Transverse colon (tissue), 3 donors: ENCODE measurements around the gene KIZ.

Source experiments
- EP300 ChIP-seq: sonication (generic); formaldehyde crosslinking; IDR thresholded peaks from one replicate; pipeline ENCODE4 v1.6.1; 2017; ENCODE audit warnings: antibody characterized with exemption, low read depth
- TF ChIP-seq, protein P1 (sequence below), 5 experiments: fragments of 200-600 bp in 3 of 5; fragments of 450-650 bp in 2 of 5; sonication (generic) in 3 of 5; IDR thresholded peaks; 1 replicate in 2 of 5; 2 replicates in 3 of 5; pipeline ENCODE4 v1.5.1; 2016 to 2017; ENCODE audit warnings: antibody characterized with exemption in 5 of 5, inconsistent platforms in 3 of 5, mild to moderate bottlenecking in 2 of 5, moderate library complexity in 1 of 5

DNA sequence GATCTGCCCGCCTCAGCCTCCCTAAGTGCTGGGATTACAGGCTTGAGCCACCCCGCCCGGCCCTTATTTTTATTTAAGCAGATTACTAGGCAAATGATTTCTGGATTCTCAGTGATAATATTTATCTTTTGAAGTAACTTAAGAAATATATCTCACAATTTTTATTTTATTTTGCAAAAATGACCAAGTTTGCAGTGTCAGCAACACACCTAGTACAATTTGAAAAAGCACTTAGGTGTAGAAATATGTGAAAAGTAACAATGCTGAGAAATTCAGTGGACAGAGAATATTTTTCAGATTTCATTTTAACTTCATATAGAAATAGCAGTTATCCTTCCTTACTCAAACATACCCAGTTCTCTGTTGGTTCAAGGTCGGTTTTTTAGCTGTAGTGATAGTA is 98.3 kb downstream of the KIZ start:
- TF ChIP-seq, protein P1, sequence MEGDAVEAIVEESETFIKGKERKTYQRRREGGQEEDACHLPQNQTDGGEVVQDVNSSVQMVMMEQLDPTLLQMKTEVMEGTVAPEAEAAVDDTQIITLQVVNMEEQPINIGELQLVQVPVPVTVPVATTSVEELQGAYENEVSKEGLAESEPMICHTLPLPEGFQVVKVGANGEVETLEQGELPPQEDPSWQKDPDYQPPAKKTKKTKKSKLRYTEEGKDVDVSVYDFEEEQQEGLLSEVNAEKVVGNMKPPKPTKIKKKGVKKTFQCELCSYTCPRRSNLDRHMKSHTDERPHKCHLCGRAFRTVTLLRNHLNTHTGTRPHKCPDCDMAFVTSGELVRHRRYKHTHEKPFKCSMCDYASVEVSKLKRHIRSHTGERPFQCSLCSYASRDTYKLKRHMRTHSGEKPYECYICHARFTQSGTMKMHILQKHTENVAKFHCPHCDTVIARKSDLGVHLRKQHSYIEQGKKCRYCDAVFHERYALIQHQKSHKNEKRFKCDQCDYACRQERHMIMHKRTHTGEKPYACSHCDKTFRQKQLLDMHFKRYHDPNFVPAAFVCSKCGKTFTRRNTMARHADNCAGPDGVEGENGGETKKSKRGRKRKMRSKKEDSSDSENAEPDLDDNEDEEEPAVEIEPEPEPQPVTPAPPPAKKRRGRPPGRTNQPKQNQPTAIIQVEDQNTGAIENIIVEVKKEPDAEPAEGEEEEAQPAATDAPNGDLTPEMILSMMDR (IDR thresholded peaks at IDR 0.05): no peak
- TF ChIP-seq EP300: no peak
